Astrocyte (in vitro differentiated cells and primary cell): ENCODE data around the gene PCP4L1.

ENCODE experiments used
- EZH2 ChIP-seq: IDR thresholded peaks from 2 replicates; pipeline ENCODE4 v1.6.1; 2012; ENCODE audit warnings: mild to moderate bottlenecking, low read length, inconsistent platforms; ENCODE audit not compliant: insufficient read depth
- TF ChIP-seq, protein P1 (sequence below): IDR thresholded peaks from 2 replicates; pipeline ENCODE4 v1.5.1; 2011; ENCODE audit warnings: low read depth, mild to moderate bottlenecking, inconsistent platforms, low read length, moderate library complexity; ENCODE audit not compliant: insufficient read depth

- TF ChIP-seq, protein P1, sequence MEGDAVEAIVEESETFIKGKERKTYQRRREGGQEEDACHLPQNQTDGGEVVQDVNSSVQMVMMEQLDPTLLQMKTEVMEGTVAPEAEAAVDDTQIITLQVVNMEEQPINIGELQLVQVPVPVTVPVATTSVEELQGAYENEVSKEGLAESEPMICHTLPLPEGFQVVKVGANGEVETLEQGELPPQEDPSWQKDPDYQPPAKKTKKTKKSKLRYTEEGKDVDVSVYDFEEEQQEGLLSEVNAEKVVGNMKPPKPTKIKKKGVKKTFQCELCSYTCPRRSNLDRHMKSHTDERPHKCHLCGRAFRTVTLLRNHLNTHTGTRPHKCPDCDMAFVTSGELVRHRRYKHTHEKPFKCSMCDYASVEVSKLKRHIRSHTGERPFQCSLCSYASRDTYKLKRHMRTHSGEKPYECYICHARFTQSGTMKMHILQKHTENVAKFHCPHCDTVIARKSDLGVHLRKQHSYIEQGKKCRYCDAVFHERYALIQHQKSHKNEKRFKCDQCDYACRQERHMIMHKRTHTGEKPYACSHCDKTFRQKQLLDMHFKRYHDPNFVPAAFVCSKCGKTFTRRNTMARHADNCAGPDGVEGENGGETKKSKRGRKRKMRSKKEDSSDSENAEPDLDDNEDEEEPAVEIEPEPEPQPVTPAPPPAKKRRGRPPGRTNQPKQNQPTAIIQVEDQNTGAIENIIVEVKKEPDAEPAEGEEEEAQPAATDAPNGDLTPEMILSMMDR, result no peak
- no peak for TF ChIP-seq EZH2
Observed at GRCh38 chr1:161260376-161261260, 2.1 kb downstream of the PCP4L1 start.
